ENCODE measurements around the gene FLNB.

- TF ChIP-seq, protein P1, sequence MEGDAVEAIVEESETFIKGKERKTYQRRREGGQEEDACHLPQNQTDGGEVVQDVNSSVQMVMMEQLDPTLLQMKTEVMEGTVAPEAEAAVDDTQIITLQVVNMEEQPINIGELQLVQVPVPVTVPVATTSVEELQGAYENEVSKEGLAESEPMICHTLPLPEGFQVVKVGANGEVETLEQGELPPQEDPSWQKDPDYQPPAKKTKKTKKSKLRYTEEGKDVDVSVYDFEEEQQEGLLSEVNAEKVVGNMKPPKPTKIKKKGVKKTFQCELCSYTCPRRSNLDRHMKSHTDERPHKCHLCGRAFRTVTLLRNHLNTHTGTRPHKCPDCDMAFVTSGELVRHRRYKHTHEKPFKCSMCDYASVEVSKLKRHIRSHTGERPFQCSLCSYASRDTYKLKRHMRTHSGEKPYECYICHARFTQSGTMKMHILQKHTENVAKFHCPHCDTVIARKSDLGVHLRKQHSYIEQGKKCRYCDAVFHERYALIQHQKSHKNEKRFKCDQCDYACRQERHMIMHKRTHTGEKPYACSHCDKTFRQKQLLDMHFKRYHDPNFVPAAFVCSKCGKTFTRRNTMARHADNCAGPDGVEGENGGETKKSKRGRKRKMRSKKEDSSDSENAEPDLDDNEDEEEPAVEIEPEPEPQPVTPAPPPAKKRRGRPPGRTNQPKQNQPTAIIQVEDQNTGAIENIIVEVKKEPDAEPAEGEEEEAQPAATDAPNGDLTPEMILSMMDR (IDR thresholded peaks at IDR 0.05; ENCODE audit: low read length), result no peak
- TF ChIP-seq EZH2 (IDR thresholded peaks at IDR 0.05; ENCODE audit: borderline replicate concordance, low read length), result no peak
These were observed 17.2 kb downstream of the FLNB start for GRCh38 chr3:58025406-58025805.
